ENCODE results near the gene GPC3.
"Not testable (repeated sequence)": the region's sequence is repeated elsewhere in the genome, so short reads cannot be mapped to it uniquely, and the experiment has no call there.

Gene GPC3

GRCh38 chrX:133834771-133835170 is 150.6 kb downstream of the GPC3 start:
- no peak for DNase-seq

GRCh38 chrX:133819546-133819945 is 165.8 kb downstream of the GPC3 start:
- DNase-seq = no peak

GRCh38 chrX:133818019-133818418 is 167.4 kb downstream of the GPC3 start:
- DNase-seq = no peak

GRCh38 chrX:133815496-133815895 is 169.9 kb downstream of the GPC3 start:
- no peak for DNase-seq

- DNase-seq = no peak
Measured at GRCh38 chrX:133813971-133814370, 171.4 kb downstream of the GPC3 start.

GRCh38 chrX:133812402-133812801 is 173.0 kb downstream of the GPC3 start:
- no peak for DNase-seq

GRCh38 chrX:133810925-133811324 is 174.5 kb downstream of the GPC3 start:
- DNase-seq = no peak

- no peak for DNase-seq
Measured at GRCh38 chrX:133804072-133804471, 181.3 kb downstream of the GPC3 start.

GRCh38 chrX:133796282-133796681 is 189.1 kb downstream of the GPC3 start:
- DNase-seq = no peak

- no peak for DNase-seq
Measured at GRCh38 chrX:133794126-133794525, 191.3 kb downstream of the GPC3 start.

GRCh38 chrX:133793626-133794025 is 191.8 kb downstream of the GPC3 start:
- DNase-seq = no peak

- peak; percentile 42 for DNase-seq
Measured at GRCh38 chrX:133792198-133792953, 193.0 kb downstream of the GPC3 start.

GRCh38 chrX:133789829-133790228 is 195.6 kb downstream of the GPC3 start:
- DNase-seq = no peak

GRCh38 chrX:133786382-133786781 is 199.0 kb downstream of the GPC3 start:
- no peak for DNase-seq

GRCh38 chrX:133783274-133783673 is 202.1 kb downstream of the GPC3 start:
- no peak for DNase-seq

- DNase-seq = no peak
Measured at GRCh38 chrX:133781174-133781573, 204.2 kb downstream of the GPC3 start.

GRCh38 chrX:133776072-133776471 is 209.3 kb downstream of the GPC3 start:
- DNase-seq = peak; percentile 41

GRCh38 chrX:133774807-133775206 is 210.6 kb downstream of the GPC3 start:
- DNase-seq = no peak

GRCh38 chrX:133771086-133771646 is 214.2 kb downstream of the GPC3 start:
- DNase-seq = no peak

- DNase-seq = not testable (repeated sequence)
Measured at GRCh38 chrX:133762976-133763548, 222.3 kb downstream of the GPC3 start.

GRCh38 chrX:133754657-133755056 is 230.7 kb downstream of the GPC3 start:
- DNase-seq = no peak

- DNase-seq = no peak
Measured at GRCh38 chrX:133749951-133750350, 235.4 kb downstream of the GPC3 start.

- DNase-seq = no peak
Measured at GRCh38 chrX:133749370-133749769, 236.0 kb downstream of the GPC3 start.

GRCh38 chrX:133747196-133747595 is 238.2 kb downstream of the GPC3 start:
- DNase-seq = no peak

Measured in activated CD4-positive, alpha-beta T cell treated with anti-CD3 and anti-CD28 coated beads, Interleukin-2, amount 50 U/mL, for 1 hour (primary cell).